WTC11 (cell line): ENCODE measurements around the gene AKR1B15. TPM values are rescaled to one million over a fixed set of nuclear protein-coding genes. Genes with fewer than 3 reads are reported as not detected.

Experiments used
- ATAC-seq: fragments of 200-7000 bp; cut with Tn5 transposase; 2 replicates; pipeline ENCODE4 v1.10.0; 2021; ENCODE audit warnings: mild to moderate bottlenecking, moderate library complexity
- CTCF ChIA-PET: fragments of 300-600 bp; sonication (Branson Sonifier 250); formaldehyde crosslinking; loops from one replicate; lab custom pipeline; 2021; ENCODE audit warnings: antibody characterized with exemption; lab: Charles Lee
- POLR2A ChIA-PET: fragments of 350-600 bp; sonication (Branson Sonifier 250); formaldehyde crosslinking; loops from one replicate; lab custom pipeline; 2021; ENCODE audit warnings: antibody characterized with exemption; lab: Charles Lee
- DNase-seq: peaks from one replicate; pipeline ENCODE4 v3.0.0; 2021; ENCODE audit warnings: low spot score
- H3K27ac Mint-ChIP-seq: 2 replicates; pipeline ENCODE4 v1.8.0; 2021; ENCODE audit warnings: mixed read lengths
- H3K27me3 Mint-ChIP-seq: 2 replicates; pipeline ENCODE4 v1.8.0; 2021; ENCODE audit warnings: low read depth, mild to moderate bottlenecking, moderate library complexity, mixed read lengths
- H3K36me3 Mint-ChIP-seq: 2 replicates; pipeline ENCODE4 v1.8.0; 2021; ENCODE audit warnings: mixed read lengths
- H3K4me1 Mint-ChIP-seq: 2 replicates; pipeline ENCODE4 v1.8.0; 2022; ENCODE audit warnings: mixed read lengths
- H3K4me3 Mint-ChIP-seq: 2 replicates; pipeline ENCODE4 v1.8.0; 2021; ENCODE audit warnings: mild to moderate bottlenecking, moderate library complexity, mixed read lengths
- H3K9me3 Mint-ChIP-seq: 2 replicates; pipeline ENCODE4 v1.8.0; 2021; ENCODE audit warnings: mixed read lengths
- ATF1 ChIP-seq: sonication (generic); formaldehyde crosslinking; IDR thresholded peaks from 2 replicates; pipeline ENCODE4 v1.8.1; 2023; ENCODE audit warnings: mild to moderate bottlenecking, moderate library complexity, missing genetic modification reagents
- ATF3 ChIP-seq: sonication (generic); formaldehyde crosslinking; conservative IDR thresholded peaks from 2 replicates; pipeline ENCODE4 v1.8.1; 2022; ENCODE audit warnings: mild to moderate bottlenecking, missing genetic modification reagents
- CREB1 ChIP-seq: sonication (generic); formaldehyde crosslinking; IDR thresholded peaks from 2 replicates; pipeline ENCODE4 v1.8.0; 2023; ENCODE audit warnings: mild to moderate bottlenecking, missing genetic modification reagents
- CREM ChIP-seq: sonication (generic); formaldehyde crosslinking; IDR thresholded peaks from 2 replicates; pipeline ENCODE4 v1.8.1; 2022; ENCODE audit warnings: mild to moderate bottlenecking, missing genetic modification reagents, moderate library complexity
- E2F1 ChIP-seq: sonication (generic); formaldehyde crosslinking; IDR thresholded peaks from 2 replicates; pipeline ENCODE4 v1.8.0; 2022; ENCODE audit warnings: mild to moderate bottlenecking, missing genetic modification reagents
- ERG ChIP-seq: fragments of 250-450 bp; sonication (Bioruptor Pico); IDR thresholded peaks from 2 replicates; pipeline ENCODE4 v1.8.0; 2021; ENCODE audit warnings: mild to moderate bottlenecking
- ESRRA ChIP-seq: sonication (generic); formaldehyde crosslinking; IDR thresholded peaks from 2 replicates; pipeline ENCODE4 v1.8.1; 2022; ENCODE audit warnings: mild to moderate bottlenecking, missing genetic modification reagents, borderline replicate concordance
- FOXK1 ChIP-seq: sonication (generic); formaldehyde crosslinking; IDR thresholded peaks from 2 replicates; pipeline ENCODE4 v1.8.0; 2022; ENCODE audit warnings: mild to moderate bottlenecking, moderate library complexity, missing genetic modification reagents
- GRHL2 ChIP-seq: fragments of 250-450 bp; sonication (Bioruptor Pico); IDR thresholded peaks from 2 replicates; pipeline ENCODE4 v1.8.0; 2022; ENCODE audit warnings: mild to moderate bottlenecking, moderate library complexity; ENCODE audit not compliant: insufficient replicate concordance, severe bottlenecking
- GTF2I ChIP-seq: fragments of 250-450 bp; sonication (Bioruptor Pico); conservative IDR thresholded peaks from 2 replicates; pipeline ENCODE4 v1.4.0; 2021; ENCODE audit warnings: mild to moderate bottlenecking
- IRF2 ChIP-seq: sonication (generic); formaldehyde crosslinking; IDR thresholded peaks from 2 replicates; pipeline ENCODE4 v1.8.0; 2022; ENCODE audit warnings: low read depth, missing genetic modification reagents, borderline replicate concordance
- JAZF1 ChIP-seq: fragments of 250-450 bp; sonication (Bioruptor Pico); IDR thresholded peaks from 2 replicates; pipeline ENCODE4 v1.9.0; 2021; ENCODE audit warnings: moderate library complexity, mild to moderate bottlenecking, inconsistent platforms
- KAT7 ChIP-seq: sonication (generic); formaldehyde crosslinking; IDR thresholded peaks from 2 replicates; pipeline ENCODE4 v1.8.1; 2023; ENCODE audit warnings: missing genetic modification reagents, mild to moderate bottlenecking, borderline replicate concordance
- MLX ChIP-seq: sonication (generic); formaldehyde crosslinking; IDR thresholded peaks from 2 replicates; pipeline ENCODE4 v1.8.1; 2023; ENCODE audit warnings: mild to moderate bottlenecking, missing genetic modification reagents, moderate library complexity
- PRDM15 ChIP-seq: sonication (generic); formaldehyde crosslinking; IDR thresholded peaks from 2 replicates; pipeline ENCODE4 v1.8.0; 2022; ENCODE audit warnings: missing genetic modification reagents
- RORB ChIP-seq: fragments of 250-450 bp; sonication (Bioruptor Pico); IDR thresholded peaks from 2 replicates; pipeline ENCODE4 v1.9.0; 2021; ENCODE audit warnings: mild to moderate bottlenecking
- USF1 ChIP-seq: sonication (generic); formaldehyde crosslinking; IDR thresholded peaks from 2 replicates; pipeline ENCODE4 v1.8.0; 2022; ENCODE audit warnings: mild to moderate bottlenecking, missing genetic modification reagents
- USF2 ChIP-seq: sonication (generic); formaldehyde crosslinking; IDR thresholded peaks from 2 replicates; pipeline ENCODE4 v1.8.1; 2023; ENCODE audit warnings: mild to moderate bottlenecking, missing genetic modification reagents, moderate library complexity
- ZBTB43 ChIP-seq: sonication (generic); formaldehyde crosslinking; IDR thresholded peaks from 2 replicates; pipeline ENCODE4 v1.8.1; 2023; ENCODE audit warnings: mild to moderate bottlenecking, missing genetic modification reagents
- ZNF138 ChIP-seq: sonication (generic); formaldehyde crosslinking; conservative IDR thresholded peaks from 2 replicates; pipeline ENCODE4 v1.8.1; 2022; ENCODE audit warnings: mild to moderate bottlenecking, moderate library complexity, missing genetic modification reagents
- ZNF396 ChIP-seq: fragments of 250-450 bp; sonication (Bioruptor Pico); IDR thresholded peaks from 2 replicates; pipeline ENCODE4 v1.8.0; 2021; ENCODE audit warnings: mild to moderate bottlenecking, moderate library complexity, borderline replicate concordance
- total RNA-seq: library from RNA; stranded (reverse); gene quantifications from 3 replicates; pipeline ENCODE4 v1.2.3, GENCODE V29; 2021

AKR1B15 gene
- total RNA-seq, 1 experiment from 2014 or later: not detected

GRCh38 chr7:134549366-134549765, 456 bp downstream of the AKR1B15 start:
- H3K27ac Mint-ChIP-seq: peak overlapping the region; percentile 1; the same call in 1 of the 2 replicates
- DNase-seq (no peak), ATAC-seq (no peak)
- no peaks in the 10 kb centered on the region; the same call in 1 of the 2 replicates for H3K27me3 Mint-ChIP-seq
- no peak overlapping the region for H3K4me3 Mint-ChIP-seq
- peaks cover 43% of the 10 kb centered on the region for H3K4me1 Mint-ChIP-seq
- TF ChIP-seq GTF2I (CRISPR knock-in tag): no peak
- TF ChIP-seq CREM: no peak
- POLR2A ChIA-PET: no interaction called here
- no peaks in the 10 kb centered on the region for H3K36me3 Mint-ChIP-seq
- peaks cover 3% of the 10 kb centered on the region; the same call in 1 of the 2 replicates for H3K9me3 Mint-ChIP-seq
- CTCF ChIA-PET: interaction anchor here (0.8 to 5.7 kb wide), 4 partner anchors 35 to 233 kb away, joined by 3 to 57 read pairs (median 14); partner anchors contain the start of gene SLC35B4

- Mint-ChIP-seq H3K27ac (no peak overlapping the region), H3K4me1 (peaks cover 26% of the 10 kb centered on the region), H3K4me3 (no peak overlapping the region), H3K27me3 (no peaks in the 10 kb centered on the region; the same call in 1 of the 2 replicates), H3K9me3 (no peaks in the 10 kb centered on the region), H3K36me3 (no peaks in the 10 kb centered on the region)
- peak; percentile 40 for DNase-seq
- ATAC-seq: peak; percentile 27
- TF ChIP-seq USF2 (CRISPR knock-in tag) (no peak), PRDM15 (CRISPR knock-in tag) (no peak), KAT7 (no peak), CREB1 (CRISPR knock-in tag) (no peak), ATF1 (CRISPR knock-in tag) (no peak), ESRRA (CRISPR knock-in tag) (no peak), FOXK1 (no peak), E2F1 (CRISPR knock-in tag) (no peak), IRF2 (CRISPR knock-in tag) (no peak), MLX (CRISPR knock-in tag) (no peak), CREM (no peak), ZBTB43 (CRISPR knock-in tag) (no peak), ERG (no peak), ZNF396 (CRISPR knock-in tag) (no peak), USF1 (CRISPR knock-in tag) (no peak), GRHL2 (CRISPR knock-in tag) (no peak), JAZF1 (CRISPR knock-in tag) (no peak), ZNF138 (no peak), ATF3 (no peak), RORB (no peak)
- POLR2A ChIA-PET: interaction anchor here (0.8 kb wide), 1 partner anchor 96 kb away, joined by 3 read pairs; no protein-coding TSS in a partner anchor
- CTCF ChIA-PET: interaction anchor here (0.7 to 1.9 kb wide), 11 partner anchors 11 to 131 kb away, joined by 3 to 24 read pairs (median 4); partner anchors contain the start of gene AKR1B10
Observed at GRCh38 chr7:134552105-134552504, 3.2 kb downstream of the AKR1B15 start.
